Testis (tissue), 2 donors: ENCODE measurements around the gene UBE2R2.

Source experiments
- CTCF ChIP-seq, 3 experiments: fragments of 450-650 bp in 2 of 3; fragments of 200-600 bp in 1 of 3; sonication (generic) in 1 of 3; IDR thresholded peaks; one replicate each; pipeline ENCODE4 v1.5.1; 2016 to 2019; ENCODE audit warnings: antibody characterized with exemption in 3 of 3, mild to moderate bottlenecking in 2 of 3, moderate library complexity in 1 of 3
- POLR2A ChIP-seq: fragments of 450-650 bp; IDR thresholded peaks from one replicate; pipeline ENCODE4 v1.6.1; 2017; ENCODE audit warnings: antibody characterized with exemption, mild to moderate bottlenecking, moderate library complexity

DNA sequence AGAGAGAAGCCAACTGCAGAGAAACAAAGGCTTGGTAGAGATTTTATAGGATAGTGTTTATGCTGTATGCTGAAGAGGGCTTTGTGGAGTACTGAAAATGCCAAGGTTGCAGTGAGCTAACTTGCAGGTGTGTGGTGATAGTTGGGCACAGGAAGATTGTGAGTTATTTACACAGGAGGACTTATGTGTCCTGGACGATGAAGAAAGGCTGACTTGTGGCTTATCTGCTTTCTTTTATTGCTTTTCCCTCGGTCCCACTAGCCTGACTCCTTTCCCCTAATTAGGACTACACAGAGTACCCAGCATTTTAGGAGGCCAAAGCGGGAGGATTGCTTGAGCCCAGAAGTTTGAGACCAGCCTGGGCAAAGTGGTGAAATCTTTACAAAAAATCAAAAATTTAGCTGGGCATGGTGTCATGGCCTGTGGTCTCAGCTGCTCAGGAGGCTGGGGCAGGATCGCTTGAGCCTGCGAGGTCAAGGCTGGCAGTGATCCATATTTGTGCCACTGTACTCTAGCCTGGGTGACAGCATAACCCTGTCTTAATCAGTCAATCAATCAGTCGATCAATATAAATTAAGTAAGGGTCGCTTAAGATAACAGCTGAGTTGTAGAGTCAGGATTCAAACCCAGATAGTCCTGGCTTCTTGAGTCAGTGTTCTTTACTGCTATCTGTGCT lies 61.9 kb downstream of the UBE2R2 start:
- TF ChIP-seq CTCF (IDR thresholded peaks at IDR 0.05) (no peak), POLR2A (no peak)
